ENCODE measurements around the gene DDX6.
A peak's percentile ranks its signal among the peaks of the same experiment; 100 is the strongest.
"Not testable (repeated sequence)": the region's sequence is repeated elsewhere in the genome, so short reads cannot be mapped to it uniquely, and the experiment has no call there.

The DDX6 gene

GRCh38 chr11:118790357-118791110, 430 bp downstream of the DDX6 start:
- DNase-seq: peak in 2 of 3 donors; percentile 51 to 61

- peak; percentile 47 to 78 (median 59) for DNase-seq
Observed at GRCh38 chr11:118789501-118790356, 1.2 kb downstream of the DDX6 start.

- DNase-seq: no peak
Observed at GRCh38 chr11:118786657-118787056, 4.3 kb downstream of the DDX6 start.

- DNase-seq: peak; percentile 36 to 64 (median 58)
Observed at GRCh38 chr11:118785362-118785761, 5.6 kb downstream of the DDX6 start.

GRCh38 chr11:118783724-118784495, 7.1 kb downstream of the DDX6 start:
- no peak for DNase-seq

GRCh38 chr11:118783324-118783723, 7.6 kb downstream of the DDX6 start:
- DNase-seq: not testable (repeated sequence)

- no peak for DNase-seq
Observed at GRCh38 chr11:118778898-118779297, 12.1 kb downstream of the DDX6 start.

GRCh38 chr11:118774032-118774431, 16.9 kb downstream of the DDX6 start:
- no peak for DNase-seq

- peak; percentile 31 to 63 (median 62) for DNase-seq
Observed at GRCh38 chr11:118771547-118772288, 19.2 kb downstream of the DDX6 start.

- peak; percentile 44 to 48 (median 44) for DNase-seq
Observed at GRCh38 chr11:118768690-118769089, 22.3 kb downstream of the DDX6 start.

- DNase-seq: no peak
Observed at GRCh38 chr11:118766035-118766434, 24.9 kb downstream of the DDX6 start.

- not testable (repeated sequence) for DNase-seq
Observed at GRCh38 chr11:118765095-118765691, 25.8 kb downstream of the DDX6 start.

GRCh38 chr11:118763041-118763440, 27.9 kb downstream of the DDX6 start:
- DNase-seq: no peak

- not testable (repeated sequence) for DNase-seq
Observed at GRCh38 chr11:118761981-118762380, 29.0 kb downstream of the DDX6 start.

- no peak for DNase-seq
Observed at GRCh38 chr11:118757876-118758399, 33.0 kb downstream of the DDX6 start.

GRCh38 chr11:118752654-118753053, 38.3 kb downstream of the DDX6 start:
- DNase-seq: no peak

- DNase-seq: no peak
Observed at GRCh38 chr11:118749429-118749828, 41.5 kb downstream of the DDX6 start.

- no peak for DNase-seq
Observed at GRCh38 chr11:118748056-118748455, 42.9 kb downstream of the DDX6 start.

- no peak for DNase-seq
Observed at GRCh38 chr11:118746988-118747585, 43.9 kb downstream of the DDX6 start.

- DNase-seq: no peak
Observed at GRCh38 chr11:118744046-118744445, 46.9 kb downstream of the DDX6 start.

GRCh38 chr11:118742304-118742703, 48.7 kb downstream of the DDX6 start:
- DNase-seq: no peak
